Peyer's patch (tissue), 4 donors: Measurements from ENCODE around the gene PTPN4.

Experiments used
- CTCF ChIP-seq, 6 experiments: fragments of 450-650 bp in 4 of 6; fragments of 200-600 bp in 2 of 6; sonication (generic) in 1 of 6; IDR thresholded peaks; one replicate each; pipeline ENCODE4 v1.5.1; 2017 to 2019; ENCODE audit warnings: antibody characterized with exemption in 6 of 6, mild to moderate bottlenecking in 3 of 6, moderate library complexity in 1 of 6
- POLR2A ChIP-seq, 2 donors: fragments of 450-650 bp; IDR thresholded peaks; one replicate each; pipeline ENCODE4 v1.5.1; 2017; ENCODE audit warnings: antibody characterized with exemption in 2 of 2, mild to moderate bottlenecking in 2 of 2, moderate library complexity in 2 of 2

GRCh38 chr2:119724656-119725485, 34.9 kb upstream of the PTPN4 start:
- TF ChIP-seq CTCF (IDR thresholded peaks at IDR 0.05) (no peak), POLR2A (IDR thresholded peaks at IDR 0.05) (no peak)
